GM18526 (cell line): Measurements from ENCODE around the gene CHD8.

ENCODE experiments used
- POLR2A ChIP-seq: IDR thresholded peaks from 3 replicates; pipeline ENCODE4 v1.6.1; 2011; ENCODE audit not compliant: insufficient read length; ENCODE audit errors: extremely low read depth

Gene CHD8

DNA sequence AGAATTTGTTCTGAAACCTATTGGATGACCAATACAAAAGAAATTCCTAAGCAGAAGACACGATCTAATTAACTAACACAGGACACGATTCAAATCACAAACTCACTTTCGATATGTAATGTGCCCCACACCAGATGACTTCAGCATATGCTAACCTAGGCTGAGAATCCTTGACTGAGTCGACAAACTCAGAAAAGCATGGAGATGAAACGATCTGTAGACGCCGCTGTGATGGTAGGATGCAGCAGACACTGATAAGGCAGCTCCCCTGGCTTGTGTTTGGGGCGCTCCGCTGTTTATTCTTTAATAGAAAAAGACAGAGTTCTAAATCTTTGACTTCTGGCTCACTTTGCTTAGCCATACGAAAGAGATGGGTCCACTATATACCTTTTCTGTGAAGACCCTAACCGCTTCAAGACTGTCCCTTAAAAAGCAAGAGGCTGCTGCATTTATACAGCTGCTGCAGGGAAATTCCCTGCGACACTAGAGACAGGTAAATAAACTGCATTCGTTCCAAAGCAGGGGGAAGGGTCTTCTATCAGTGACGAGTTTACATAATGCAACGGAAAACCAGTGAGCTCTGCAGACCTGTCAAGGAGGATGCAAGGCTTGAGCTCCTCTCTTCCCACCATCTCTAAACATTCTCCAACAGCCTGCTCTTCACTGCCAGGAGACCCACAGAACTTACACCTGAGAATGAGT is 929 bp downstream of the CHD8 start:
- no peak for TF ChIP-seq POLR2A

GRCh38 chr14:21449899-21450216 is 6.1 kb downstream of the CHD8 start:
- no peak for TF ChIP-seq POLR2A

DNA sequence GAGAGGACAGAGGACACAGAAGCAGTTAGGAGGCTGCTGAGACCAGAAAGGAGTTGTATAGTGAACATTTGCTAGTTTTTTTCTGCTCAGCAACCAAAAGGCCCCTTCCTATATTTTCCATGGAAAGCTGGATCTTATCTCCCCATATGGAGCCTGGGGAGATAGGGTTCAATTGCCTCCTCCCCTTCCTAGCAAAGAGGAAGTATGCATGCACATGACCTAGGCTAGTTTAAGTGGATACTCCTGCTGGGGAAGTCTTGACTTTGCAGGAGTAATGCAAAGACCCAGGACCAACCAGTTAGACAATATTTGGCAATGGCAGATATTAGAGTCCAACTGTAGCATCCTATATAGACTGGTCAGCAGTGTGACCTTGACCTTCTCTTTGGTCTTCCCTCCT is 15.1 kb downstream of the CHD8 start:
- no peak for TF ChIP-seq POLR2A

GRCh38 chr14:21437063-21437901 is 18.6 kb downstream of the CHD8 start:
- peak; percentile 57 for TF ChIP-seq POLR2A

DNA sequence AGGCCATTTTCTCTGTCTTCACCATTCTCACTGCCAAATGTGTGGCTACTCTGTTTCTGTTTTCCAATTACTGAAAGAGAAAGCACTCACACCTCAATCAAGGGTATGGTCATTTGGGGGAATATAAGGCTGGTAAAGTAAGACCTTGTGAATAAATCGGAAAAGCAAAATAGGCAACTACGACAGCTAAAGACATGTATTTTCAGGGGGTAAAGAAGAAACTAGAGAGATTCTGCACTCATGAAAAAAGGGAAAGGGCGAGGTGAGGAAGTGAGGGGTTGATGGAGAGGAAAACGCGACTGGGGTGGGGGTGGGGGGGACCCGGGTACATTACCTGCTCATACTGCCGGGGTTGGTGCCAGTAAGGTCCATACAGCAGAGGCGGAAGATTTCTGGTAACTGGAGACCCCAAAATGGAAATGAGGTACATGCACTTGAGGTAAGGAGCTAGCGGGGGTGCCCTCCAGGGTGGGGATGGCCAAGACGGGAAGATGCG is 19.3 kb downstream of the CHD8 start:
- no peak for TF ChIP-seq POLR2A

GRCh38 chr14:21431126-21431525 is 24.8 kb downstream of the CHD8 start:
- no peak for TF ChIP-seq POLR2A

GRCh38 chr14:21428930-21429329 is 27.0 kb downstream of the CHD8 start:
- TF ChIP-seq POLR2A = no peak

DNA sequence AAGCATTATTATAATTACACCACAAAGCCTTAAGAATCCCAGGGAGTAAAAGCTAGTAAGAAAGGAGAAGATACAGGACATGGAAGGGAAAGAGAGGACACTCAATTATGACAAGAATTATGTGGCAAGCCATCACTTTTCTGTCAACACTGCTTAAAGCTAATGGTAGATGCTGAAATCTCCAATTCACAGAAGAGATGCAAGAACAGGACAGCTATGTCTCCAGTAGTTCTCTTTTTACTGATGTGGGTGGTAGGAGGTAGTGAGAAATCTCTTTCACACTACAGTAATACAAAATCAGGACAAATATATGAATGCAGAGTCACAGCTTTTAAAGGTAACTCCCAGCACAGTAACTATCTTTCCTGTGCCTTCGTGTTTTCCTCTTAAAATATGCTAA is 29.2 kb downstream of the CHD8 start:
- TF ChIP-seq POLR2A = no peak

DNA sequence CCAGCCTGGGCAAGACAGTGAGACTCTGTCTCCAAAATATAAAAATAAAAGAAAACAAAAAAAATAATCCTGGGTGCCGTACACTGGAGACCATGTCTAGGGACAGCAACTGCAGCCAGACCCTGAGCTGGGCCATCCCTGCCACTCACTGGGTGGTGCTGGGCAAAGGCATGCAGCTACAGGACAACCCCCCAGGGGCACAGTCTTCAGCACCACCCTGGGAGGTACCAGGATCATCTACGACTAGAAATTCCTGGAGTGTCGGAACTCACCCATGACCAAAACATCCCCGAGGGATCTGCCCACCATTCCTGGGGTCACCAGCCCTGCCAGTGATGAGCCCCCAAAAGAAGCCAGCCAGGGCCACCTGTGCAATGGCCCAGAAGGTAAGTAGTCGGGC is 36.4 kb downstream of the CHD8 start:
- no peak for TF ChIP-seq POLR2A

- TF ChIP-seq POLR2A = no peak
Measured at GRCh38 chr14:21415329-21415728, 40.6 kb downstream of the CHD8 start.

- TF ChIP-seq POLR2A = no peak
Measured at GRCh38 chr14:21414137-21414631, 41.7 kb downstream of the CHD8 start.

GRCh38 chr14:21408147-21408546 is 47.8 kb downstream of the CHD8 start:
- TF ChIP-seq POLR2A = no peak

- TF ChIP-seq POLR2A = no peak
Measured at GRCh38 chr14:21406213-21406612, 49.7 kb downstream of the CHD8 start.

DNA sequence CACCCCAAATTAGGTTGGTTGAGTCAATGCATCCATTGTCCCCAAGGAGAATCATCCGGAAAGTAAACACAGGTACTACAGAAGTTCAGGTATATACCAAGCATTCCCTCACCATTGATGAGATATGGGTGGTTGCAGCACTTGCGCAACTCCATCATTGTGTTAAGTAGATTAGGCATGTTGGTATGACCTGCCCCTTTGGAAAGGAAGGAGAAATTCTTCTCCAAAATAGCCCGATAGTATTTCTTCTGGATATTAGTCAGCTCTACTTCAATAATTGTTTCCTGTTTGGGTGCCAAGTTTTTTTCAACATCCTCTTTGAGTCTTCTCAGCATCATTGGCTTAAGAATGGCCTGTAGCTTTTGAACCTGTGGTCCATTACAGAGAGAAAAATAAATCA is 50.8 kb downstream of the CHD8 start:
- no peak for TF ChIP-seq POLR2A

GRCh38 chr14:21399311-21399870 is 56.5 kb downstream of the CHD8 start:
- no peak for TF ChIP-seq POLR2A

DNA sequence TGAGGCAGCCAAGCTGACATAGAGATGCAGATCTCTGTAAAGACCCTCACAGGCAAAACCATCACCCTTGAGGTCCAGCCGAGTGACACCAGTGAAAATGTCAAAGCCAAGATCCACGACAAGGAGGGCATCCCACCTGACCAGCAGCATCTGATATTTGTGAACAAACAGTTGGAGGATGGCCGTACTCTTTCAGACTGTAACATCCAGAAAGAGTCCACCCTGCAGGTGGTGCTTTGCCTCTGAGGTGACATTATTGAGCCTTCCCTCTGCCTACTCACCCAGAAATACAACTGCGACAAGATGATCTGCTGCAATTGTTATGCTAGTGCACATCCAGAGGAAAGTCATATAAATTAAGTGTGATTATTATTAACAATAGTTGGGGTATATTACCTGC is 57.0 kb downstream of the CHD8 start:
- TF ChIP-seq POLR2A = no peak

DNA sequence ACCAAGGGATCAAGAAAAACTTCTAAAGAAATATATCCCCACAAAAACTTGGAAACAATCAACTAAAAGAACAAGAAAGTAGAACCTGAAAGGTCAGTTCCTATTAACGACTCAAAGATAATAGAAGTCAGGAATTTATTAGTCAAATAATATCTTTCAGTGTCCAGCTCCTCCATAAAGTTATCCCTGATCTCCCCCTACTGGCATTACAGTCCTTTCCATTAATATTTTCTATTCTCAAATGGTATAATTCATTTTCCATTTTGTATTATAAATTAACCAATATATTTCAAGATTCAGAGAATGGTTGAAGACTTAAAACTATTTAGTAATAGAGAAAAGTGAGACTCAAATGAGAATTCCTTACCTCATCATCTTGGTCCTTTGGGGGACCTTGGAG is 60.5 kb downstream of the CHD8 start:
- no peak for TF ChIP-seq POLR2A
